MM.1S (cell line): ENCODE data around the gene SIL1.

ENCODE experiments used
- DNase-seq: peaks from one replicate; pipeline ENCODE4 v3.0.0-alpha.2; 2015
- H2AFZ ChIP-seq: fragments of 300-600 bp; sonication (generic); 2 replicates; pipeline ENCODE4 v1.6.0; 2016; ENCODE audit warnings: antibody characterized with exemption, low read length
- H3F3A ChIP-seq: fragments of 300-600 bp; sonication (generic); 2 replicates; pipeline ENCODE4 v1.6.1; 2016; ENCODE audit warnings: mild to moderate bottlenecking, antibody characterized with exemption, low read length, moderate library complexity, mixed read lengths; ENCODE audit not compliant: insufficient read depth
- H3K27ac ChIP-seq: fragments of 300-600 bp; sonication (generic); 2 replicates; pipeline ENCODE4 v1.5.1; 2016; ENCODE audit warnings: mild to moderate bottlenecking, low read length
- H3K27me3 ChIP-seq: fragments of 300-600 bp; sonication (generic); replicated peaks from 2 replicates; pipeline ENCODE4 v1.6.0; 2016; ENCODE audit warnings: low read length; ENCODE audit not compliant: insufficient read depth
- H3K36me3 ChIP-seq: fragments of 300-600 bp; sonication (generic); replicated peaks from 2 replicates; pipeline ENCODE4 v1.6.1; 2016; ENCODE audit warnings: mild to moderate bottlenecking, low read length, mixed read lengths; ENCODE audit not compliant: insufficient read depth
- H3K4me1 ChIP-seq: fragments of 300-600 bp; sonication (generic); 2 replicates; pipeline ENCODE4 v1.6.1; 2016; ENCODE audit warnings: low read length, mixed read lengths
- H3K4me2 ChIP-seq: fragments of 300-600 bp; sonication (generic); 2 replicates; pipeline ENCODE4 v1.6.0; 2016; ENCODE audit warnings: low read depth, low read length
- H3K4me3 ChIP-seq: fragments of 300-600 bp; sonication (generic); 2 replicates; pipeline ENCODE4 v1.5.1; 2016; ENCODE audit warnings: low read length, mixed read lengths
- H3K79me2 ChIP-seq: fragments of 300-600 bp; sonication (generic); 2 replicates; pipeline ENCODE4 v1.6.1; 2016; ENCODE audit warnings: mixed run types, low read length, mixed read lengths
- H3K9ac ChIP-seq: fragments of 300-600 bp; sonication (generic); 2 replicates; pipeline ENCODE4 v1.6.1; 2016; ENCODE audit warnings: low read length, mixed read lengths
- H3K9me2 ChIP-seq: fragments of 300-600 bp; sonication (generic); replicated peaks from 2 replicates; pipeline ENCODE4 v1.6.1; 2016; ENCODE audit warnings: mild to moderate bottlenecking, low read length, mixed read lengths; ENCODE audit not compliant: insufficient read depth
- H3K9me3 ChIP-seq: fragments of 300-600 bp; sonication (generic); replicated peaks from 2 replicates; pipeline ENCODE4 v1.6.1; 2016; ENCODE audit warnings: mild to moderate bottlenecking, low read length, mixed read lengths; ENCODE audit not compliant: insufficient read depth
- H4K20me1 ChIP-seq: fragments of 300-600 bp; sonication (generic); 2 replicates; pipeline ENCODE4 v1.6.1; 2016; ENCODE audit warnings: mild to moderate bottlenecking, low read length, moderate library complexity, mixed read lengths; ENCODE audit not compliant: insufficient read depth
- EZH2 ChIP-seq: fragments of 300-600 bp; sonication (generic); optimal IDR thresholded peaks from 2 replicates; pipeline ENCODE3; 2017; ENCODE audit warnings: low read depth, mild to moderate bottlenecking, antibody characterized with exemption, low read length, mixed read lengths
- EZH2phosphoT487 ChIP-seq: fragments of 300-600 bp; sonication (generic); IDR thresholded peaks from 2 replicates; pipeline ENCODE4 v1.6.1; 2018; ENCODE audit warnings: antibody characterized with exemption, low read length
- TF ChIP-seq, protein P1 (sequence below): fragments of 300-600 bp; sonication (generic); IDR thresholded peaks from 2 replicates; pipeline ENCODE4 v1.5.1; 2016; ENCODE audit warnings: antibody characterized with exemption, low read length, mixed read lengths

SIL1 gene

DNA sequence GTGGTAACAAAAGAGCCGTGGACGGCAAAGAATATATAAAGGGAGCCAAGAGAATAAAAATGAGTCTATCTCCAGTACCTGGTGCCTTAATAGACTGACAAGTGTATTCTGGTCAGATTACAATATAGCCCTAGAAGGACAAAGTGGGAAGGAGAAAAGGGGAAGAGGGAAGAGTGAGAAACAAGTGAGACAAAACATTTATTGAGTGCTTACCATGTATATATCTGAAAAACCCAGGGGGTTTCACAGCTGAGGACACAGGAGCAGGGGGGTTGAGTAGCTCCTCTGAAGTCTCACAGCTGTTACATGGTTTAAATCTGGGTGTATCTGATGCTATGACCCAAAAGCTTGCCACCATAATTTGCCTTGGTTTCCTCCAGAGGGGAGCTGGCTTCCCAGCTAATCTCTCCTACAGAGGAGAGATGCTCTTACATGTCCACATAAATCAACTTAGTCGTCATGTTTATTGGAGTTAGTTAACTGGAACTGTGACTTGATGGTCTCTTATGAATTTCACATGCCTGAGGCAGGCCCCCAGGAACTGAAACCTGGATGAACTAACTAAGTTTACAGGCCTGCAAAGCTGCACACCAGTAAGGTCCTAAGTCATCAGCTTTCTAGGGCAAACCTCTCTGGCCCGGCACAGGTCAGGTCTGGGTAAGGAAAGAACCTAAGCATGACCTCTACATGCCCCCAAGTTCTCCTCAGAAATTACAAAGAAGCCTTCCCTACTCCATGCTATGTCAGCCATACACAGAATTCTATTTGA lies 15.5 kb downstream of the SIL1 start:
- H3K9me2 ChIP-seq: no peaks in the 10 kb centered on the region
- no peak for DNase-seq
- TF ChIP-seq EZH2 (no peak), EZH2phosphoT487 (no peak)
- TF ChIP-seq, protein P1, sequence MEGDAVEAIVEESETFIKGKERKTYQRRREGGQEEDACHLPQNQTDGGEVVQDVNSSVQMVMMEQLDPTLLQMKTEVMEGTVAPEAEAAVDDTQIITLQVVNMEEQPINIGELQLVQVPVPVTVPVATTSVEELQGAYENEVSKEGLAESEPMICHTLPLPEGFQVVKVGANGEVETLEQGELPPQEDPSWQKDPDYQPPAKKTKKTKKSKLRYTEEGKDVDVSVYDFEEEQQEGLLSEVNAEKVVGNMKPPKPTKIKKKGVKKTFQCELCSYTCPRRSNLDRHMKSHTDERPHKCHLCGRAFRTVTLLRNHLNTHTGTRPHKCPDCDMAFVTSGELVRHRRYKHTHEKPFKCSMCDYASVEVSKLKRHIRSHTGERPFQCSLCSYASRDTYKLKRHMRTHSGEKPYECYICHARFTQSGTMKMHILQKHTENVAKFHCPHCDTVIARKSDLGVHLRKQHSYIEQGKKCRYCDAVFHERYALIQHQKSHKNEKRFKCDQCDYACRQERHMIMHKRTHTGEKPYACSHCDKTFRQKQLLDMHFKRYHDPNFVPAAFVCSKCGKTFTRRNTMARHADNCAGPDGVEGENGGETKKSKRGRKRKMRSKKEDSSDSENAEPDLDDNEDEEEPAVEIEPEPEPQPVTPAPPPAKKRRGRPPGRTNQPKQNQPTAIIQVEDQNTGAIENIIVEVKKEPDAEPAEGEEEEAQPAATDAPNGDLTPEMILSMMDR: no peak
- no peak overlapping the region for H2AFZ ChIP-seq
- H3K4me3 ChIP-seq: no peak overlapping the region
- no peaks in the 10 kb centered on the region for H3K36me3 ChIP-seq
- no peak overlapping the region for H3K27ac ChIP-seq
- peaks cover 23% of the 10 kb centered on the region for H3F3A ChIP-seq
- H3K9me3 ChIP-seq: no peaks in the 10 kb centered on the region
- peaks cover 34% of the 10 kb centered on the region for H3K4me1 ChIP-seq
- H3K9ac ChIP-seq: no peak overlapping the region
- H3K79me2 ChIP-seq: peaks cover 11% of the 10 kb centered on the region; the same call in 1 of the 2 replicates
- H4K20me1 ChIP-seq: no peaks in the 10 kb centered on the region
- H3K4me2 ChIP-seq: no peak overlapping the region
- no peaks in the 10 kb centered on the region for H3K27me3 ChIP-seq

DNA sequence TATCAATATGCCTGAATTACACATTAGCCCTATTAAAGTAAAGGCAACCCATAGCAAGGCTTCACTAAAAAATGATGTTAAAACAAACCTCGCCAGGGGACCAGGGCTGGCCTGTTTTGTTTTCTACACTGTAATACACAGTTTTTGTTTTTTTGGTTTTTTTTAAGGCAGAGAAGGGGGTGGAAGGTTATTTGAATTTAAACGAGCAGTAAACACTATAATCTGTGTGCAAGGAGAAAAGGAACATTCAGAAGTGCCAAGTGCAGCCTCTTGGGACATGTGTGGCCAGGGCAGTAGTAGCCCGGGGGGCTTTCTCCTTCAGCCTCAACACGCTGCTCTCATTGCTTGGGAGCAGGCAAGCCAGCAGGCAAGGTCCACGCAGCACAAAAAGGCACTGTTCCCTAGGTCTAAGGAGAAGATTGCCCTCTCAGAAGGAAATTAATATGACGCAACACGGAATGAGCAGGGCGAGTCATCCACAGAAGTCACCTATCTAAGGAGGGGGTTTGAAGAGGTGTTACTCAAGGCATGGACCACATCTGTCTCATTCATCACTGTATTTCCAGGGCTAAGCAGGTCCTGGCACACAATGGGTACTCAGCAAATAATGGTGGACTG lies 16.2 kb downstream of the SIL1 start:
- Histone ChIP-seq H4K20me1 (no peaks in the 10 kb centered on the region), H3K27ac (no peak overlapping the region), H3K4me2 (no peak overlapping the region), H3K9me2 (no peaks in the 10 kb centered on the region), H3K9me3 (no peaks in the 10 kb centered on the region), H3K79me2 (peaks cover 11% of the 10 kb centered on the region; the same call in 1 of the 2 replicates), H3K4me1 (peaks cover 40% of the 10 kb centered on the region), H3F3A (peaks cover 28% of the 10 kb centered on the region), H2AFZ (no peak overlapping the region), H3K9ac (no peak overlapping the region), H3K27me3 (no peaks in the 10 kb centered on the region), H3K4me3 (no peak overlapping the region), H3K36me3 (no peaks in the 10 kb centered on the region)
- TF ChIP-seq EZH2 (no peak), EZH2phosphoT487 (no peak)
- TF ChIP-seq, protein P1: no peak
- no peak for DNase-seq

DNA sequence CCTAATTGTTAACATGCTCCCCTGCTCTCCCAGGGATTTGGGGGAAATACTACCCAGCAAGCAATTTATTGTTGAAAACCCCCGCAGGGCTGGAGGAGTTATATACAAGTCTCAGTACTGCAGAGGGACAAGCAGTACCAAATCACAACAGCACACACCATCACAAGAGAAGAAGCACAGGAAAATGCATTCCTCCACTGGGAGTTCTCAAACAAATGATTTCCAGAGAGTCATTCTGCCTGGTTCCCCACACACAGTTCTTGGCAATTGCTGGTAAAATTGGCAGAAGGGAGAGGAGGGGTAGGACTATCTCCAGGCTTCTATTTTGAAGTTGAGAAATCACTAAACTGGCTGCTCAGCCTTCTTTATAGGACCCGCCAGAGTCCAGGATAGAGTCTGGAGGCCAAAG lies 16.8 kb downstream of the SIL1 start:
- H3K9ac ChIP-seq: no peak overlapping the region
- TF ChIP-seq, protein P1: no peak
- no peak for TF ChIP-seq EZH2phosphoT487
- TF ChIP-seq EZH2: no peak
- H3K4me1 ChIP-seq: peaks cover 34% of the 10 kb centered on the region
- H3K9me2 ChIP-seq: no peaks in the 10 kb centered on the region
- no peak overlapping the region for H3K4me2 ChIP-seq
- no peaks in the 10 kb centered on the region for H3K36me3 ChIP-seq
- DNase-seq: no peak
- peaks cover 11% of the 10 kb centered on the region for H3K79me2 ChIP-seq
- peaks cover 28% of the 10 kb centered on the region for H3F3A ChIP-seq
- H3K27ac ChIP-seq: no peak overlapping the region
- H2AFZ ChIP-seq: no peak overlapping the region
- no peaks in the 10 kb centered on the region for H3K27me3 ChIP-seq
- H3K9me3 ChIP-seq: no peaks in the 10 kb centered on the region
- H3K4me3 ChIP-seq: no peak overlapping the region
- H4K20me1 ChIP-seq: no peaks in the 10 kb centered on the region
